ENCODE results near the gene AFG1L.

Gene AFG1L

DNA sequence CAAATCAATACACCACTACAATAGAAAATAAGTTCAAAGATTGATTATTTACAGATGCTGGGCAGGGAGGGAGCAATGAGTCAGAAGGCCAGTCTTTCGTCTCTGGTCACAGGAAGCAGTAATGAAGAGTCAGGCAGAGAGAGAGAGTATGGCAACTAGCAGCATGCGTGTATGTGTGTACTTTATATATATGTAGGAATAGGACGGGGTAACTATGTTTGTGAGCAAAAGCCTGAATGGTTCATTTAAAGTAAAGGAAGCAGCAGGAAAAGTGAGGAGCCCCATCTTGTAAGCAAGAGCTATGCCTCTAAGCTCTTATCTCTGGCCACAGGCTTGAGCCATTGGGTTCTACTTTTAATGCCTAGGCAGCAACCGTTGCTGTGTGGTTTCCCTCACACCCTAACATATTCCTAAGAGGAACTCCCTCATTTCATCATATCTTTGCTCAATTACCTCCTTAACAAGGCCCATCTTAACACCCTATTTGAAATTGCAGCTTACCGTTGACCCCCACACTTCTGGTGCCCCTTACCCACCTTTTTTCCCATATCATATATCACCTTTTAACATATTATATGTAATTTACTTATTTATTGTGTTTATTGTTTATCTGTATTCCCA is 66.6 kb downstream of the AFG1L start:
- H3K9me3 ChIP-seq (ENCODE audit: control insufficient read depth in 5 of 5, low read length in 5 of 5), result no peaks in the 10 kb centered on the region
- no peak overlapping the region for H3K9ac ChIP-seq (ENCODE audit: low read length in 5 of 5)
- H3K27me3 ChIP-seq (ENCODE audit: control insufficient read depth in 5 of 5, insufficient read depth in 4 of 5, low read length in 5 of 5), result no peaks in the 10 kb centered on the region
- H3K4me1 ChIP-seq (ENCODE audit: control insufficient read depth in 5 of 5, insufficient read depth in 5 of 5, low read length in 5 of 5), result peaks cover 0 to 8% (median 5%) of the 10 kb centered on the region in 5 donors
- H3K36me3 ChIP-seq (ENCODE audit: control insufficient read depth in 5 of 5, insufficient read depth in 5 of 5, low read length in 5 of 5), result peaks cover 0 to 12% (median 3%) of the 10 kb centered on the region in 5 donors
- H3K27ac ChIP-seq (ENCODE audit: low read depth, low read length), result no peak overlapping the region
- H3K4me3 ChIP-seq (ENCODE audit: low read depth in 1 of 5, low read length in 5 of 5), result no peak overlapping the region

DNA sequence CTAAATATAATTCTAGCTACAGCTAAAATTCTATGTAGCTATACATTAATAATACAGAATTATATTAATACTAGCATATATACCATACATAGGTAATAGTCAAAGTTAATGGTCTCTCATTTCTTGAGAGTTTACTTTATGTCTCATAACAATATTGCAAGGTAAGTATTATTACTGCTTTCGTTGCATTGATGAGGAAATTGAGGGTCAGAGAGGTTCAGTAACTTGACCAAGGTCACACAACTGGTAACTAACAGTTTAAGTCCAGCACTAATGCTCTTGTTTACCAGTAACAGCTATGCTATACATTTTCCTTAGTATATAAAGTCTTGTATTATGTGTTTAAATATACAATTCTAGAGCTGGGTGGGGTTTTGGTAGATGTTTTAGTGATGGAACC is 67.6 kb downstream of the AFG1L start:
- Histone ChIP-seq H3K27me3 (ENCODE audit: control insufficient read depth in 5 of 5, insufficient read depth in 4 of 5, low read length in 5 of 5) (no peaks in the 10 kb centered on the region), H3K4me1 (ENCODE audit: control insufficient read depth in 5 of 5, insufficient read depth in 5 of 5, low read length in 5 of 5) (peaks cover 0 to 8% (median 5%) of the 10 kb centered on the region in 5 donors), H3K36me3 (ENCODE audit: control insufficient read depth in 5 of 5, insufficient read depth in 5 of 5, low read length in 5 of 5) (peaks cover 0 to 6% (median 2%) of the 10 kb centered on the region in 5 donors), H3K4me3 (ENCODE audit: low read depth in 1 of 5, low read length in 5 of 5) (no peak overlapping the region), H3K9ac (ENCODE audit: low read length in 5 of 5) (no peak overlapping the region), H3K27ac (ENCODE audit: low read depth, low read length) (no peak overlapping the region), H3K9me3 (ENCODE audit: control insufficient read depth in 5 of 5, low read length in 5 of 5) (no peaks in the 10 kb centered on the region)

DNA sequence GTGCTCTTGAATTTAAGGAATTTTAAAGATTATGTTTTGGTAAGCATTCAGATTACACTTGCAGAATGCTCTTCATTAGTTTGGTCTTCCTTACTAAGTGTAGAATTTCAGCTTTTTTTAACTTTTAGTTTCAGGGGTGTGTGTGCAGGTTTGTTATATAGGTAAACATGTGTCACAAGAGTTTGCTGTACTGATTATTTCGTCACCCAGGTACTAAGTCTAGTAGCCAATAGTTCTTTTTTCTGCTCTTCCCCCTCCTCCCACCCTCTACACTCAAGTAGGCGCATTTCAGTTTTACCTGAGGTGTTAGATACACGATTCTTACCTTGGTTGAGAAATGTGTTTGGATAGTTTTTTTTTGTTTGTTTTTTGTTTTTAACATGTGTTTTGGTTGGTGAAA is 68.3 kb downstream of the AFG1L start:
- no peak overlapping the region for H3K4me3 ChIP-seq (ENCODE audit: low read depth in 1 of 5, low read length in 5 of 5)
- H3K27me3 ChIP-seq (ENCODE audit: control insufficient read depth in 5 of 5, insufficient read depth in 4 of 5, low read length in 5 of 5), result no peaks in the 10 kb centered on the region
- H3K36me3 ChIP-seq (ENCODE audit: control insufficient read depth in 5 of 5, insufficient read depth in 5 of 5, low read length in 5 of 5), result peaks cover 0 to 3% (median 0%) of the 10 kb centered on the region in 5 donors
- no peak overlapping the region for H3K9ac ChIP-seq (ENCODE audit: low read length in 5 of 5)
- no peak overlapping the region for H3K27ac ChIP-seq (ENCODE audit: low read depth, low read length)
- H3K4me1 ChIP-seq (ENCODE audit: control insufficient read depth in 5 of 5, insufficient read depth in 5 of 5, low read length in 5 of 5), result peaks cover 0 to 8% (median 5%) of the 10 kb centered on the region in 5 donors
- no peaks in the 10 kb centered on the region for H3K9me3 ChIP-seq (ENCODE audit: control insufficient read depth in 5 of 5, low read length in 5 of 5)

DNA sequence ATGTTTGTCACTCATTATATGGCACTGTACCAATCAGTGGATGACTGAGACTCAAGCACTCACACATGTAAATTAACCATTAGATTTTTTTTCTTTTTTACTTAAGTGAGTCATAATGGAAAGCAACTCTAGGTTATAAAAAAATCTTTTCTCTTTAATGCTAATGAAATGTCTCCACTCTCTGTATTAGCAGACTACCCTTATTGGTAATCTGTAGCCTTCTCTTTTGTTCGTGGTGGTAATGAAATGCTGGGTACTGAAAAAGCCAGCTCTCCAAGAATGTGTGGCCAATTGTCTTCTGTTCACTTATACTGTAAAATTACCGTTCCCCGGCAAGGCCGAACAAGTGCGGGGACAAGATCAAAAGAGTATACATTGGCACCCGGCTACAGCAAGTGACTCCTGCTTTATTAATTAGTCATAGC is 69.0 kb downstream of the AFG1L start:
- H3K9me3 ChIP-seq (ENCODE audit: control insufficient read depth in 5 of 5, low read length in 5 of 5), result no peaks in the 10 kb centered on the region
- H3K4me3 ChIP-seq (ENCODE audit: low read depth in 1 of 5, low read length in 5 of 5), result no peak overlapping the region
- H3K27me3 ChIP-seq (ENCODE audit: control insufficient read depth in 5 of 5, insufficient read depth in 4 of 5, low read length in 5 of 5), result no peaks in the 10 kb centered on the region
- H3K27ac ChIP-seq (ENCODE audit: low read depth, low read length), result no peak overlapping the region
- no peak overlapping the region for H3K9ac ChIP-seq (ENCODE audit: low read length in 5 of 5)
- peaks cover 0 to 3% (median 0%) of the 10 kb centered on the region in 5 donors for H3K36me3 ChIP-seq (ENCODE audit: control insufficient read depth in 5 of 5, insufficient read depth in 5 of 5, low read length in 5 of 5)
- H3K4me1 ChIP-seq (ENCODE audit: control insufficient read depth in 5 of 5, insufficient read depth in 5 of 5, low read length in 5 of 5), result peaks cover 0 to 8% (median 5%) of the 10 kb centered on the region in 5 donors

DNA sequence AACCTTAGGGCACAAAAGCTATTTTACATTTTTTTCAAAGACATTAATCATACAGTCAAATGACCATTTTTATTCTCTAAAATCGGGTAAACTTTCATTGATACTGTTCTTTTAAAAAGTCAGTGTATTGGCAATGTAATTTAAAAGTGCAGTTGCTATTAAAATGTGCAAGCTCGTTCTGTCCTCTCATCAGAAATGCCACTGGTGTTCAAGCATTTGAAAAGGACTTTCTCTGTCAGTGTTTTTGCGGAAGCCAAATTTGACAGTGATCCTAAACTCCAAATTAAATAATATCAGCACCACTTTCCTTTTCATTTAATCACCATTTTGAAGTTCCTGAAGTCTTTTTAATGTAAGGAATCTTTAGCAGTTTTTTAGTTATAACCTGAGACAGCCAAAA is 69.6 kb downstream of the AFG1L start:
- H3K9ac ChIP-seq (ENCODE audit: low read length in 5 of 5), result no peak overlapping the region
- no peaks in the 10 kb centered on the region for H3K27me3 ChIP-seq (ENCODE audit: control insufficient read depth in 5 of 5, insufficient read depth in 4 of 5, low read length in 5 of 5)
- H3K4me3 ChIP-seq (ENCODE audit: low read depth in 1 of 5, low read length in 5 of 5), result no peak overlapping the region

DNA sequence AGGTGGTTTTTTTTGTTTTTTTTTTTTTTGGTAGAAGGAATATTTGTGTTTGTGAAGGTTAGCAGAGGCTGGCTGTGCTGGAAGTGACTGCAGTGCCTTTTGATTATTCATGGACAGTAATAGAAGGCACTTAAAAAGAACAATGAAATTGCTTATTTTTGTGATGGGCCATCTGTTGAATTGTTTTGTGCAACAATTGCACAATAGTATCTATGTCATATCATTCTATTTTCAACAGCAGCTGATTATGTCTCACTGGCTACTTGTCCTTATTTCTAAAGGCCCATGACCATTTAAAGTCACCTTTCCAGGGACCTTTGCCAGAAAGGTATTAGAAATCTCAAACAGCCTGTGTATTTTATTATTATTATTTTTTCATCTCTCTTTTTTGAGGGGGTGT is 70.6 kb downstream of the AFG1L start:
- H3K9ac ChIP-seq (ENCODE audit: low read length in 5 of 5), result no peak overlapping the region
- H3K4me1 ChIP-seq (ENCODE audit: control insufficient read depth in 5 of 5, insufficient read depth in 5 of 5, low read length in 5 of 5), result peaks cover 0 to 4% (median under 1%) of the 10 kb centered on the region in 5 donors
- no peaks in the 10 kb centered on the region for H3K27me3 ChIP-seq (ENCODE audit: control insufficient read depth in 5 of 5, insufficient read depth in 4 of 5, low read length in 5 of 5)
- H3K27ac ChIP-seq (ENCODE audit: low read depth, low read length), result no peak overlapping the region
- H3K36me3 ChIP-seq (ENCODE audit: control insufficient read depth in 5 of 5, insufficient read depth in 5 of 5, low read length in 5 of 5), result no peaks in the 10 kb centered on the region
- H3K4me3 ChIP-seq (ENCODE audit: low read depth in 1 of 5, low read length in 5 of 5), result no peak overlapping the region
- H3K9me3 ChIP-seq (ENCODE audit: control insufficient read depth in 5 of 5, low read length in 5 of 5), result no peaks in the 10 kb centered on the region

More for the DNA sequence above, 69.6 kb downstream of the AFG1L start:
- Histone ChIP-seq H3K4me1 (ENCODE audit: control insufficient read depth in 5 of 5, insufficient read depth in 5 of 5, low read length in 5 of 5) (peaks cover 0 to 8% (median 5%) of the 10 kb centered on the region in 5 donors), H3K27ac (ENCODE audit: low read depth, low read length) (no peak overlapping the region), H3K9me3 (ENCODE audit: control insufficient read depth in 5 of 5, low read length in 5 of 5) (no peaks in the 10 kb centered on the region), H3K36me3 (ENCODE audit: control insufficient read depth in 5 of 5, insufficient read depth in 5 of 5, low read length in 5 of 5) (no peaks in the 10 kb centered on the region)

DNA sequence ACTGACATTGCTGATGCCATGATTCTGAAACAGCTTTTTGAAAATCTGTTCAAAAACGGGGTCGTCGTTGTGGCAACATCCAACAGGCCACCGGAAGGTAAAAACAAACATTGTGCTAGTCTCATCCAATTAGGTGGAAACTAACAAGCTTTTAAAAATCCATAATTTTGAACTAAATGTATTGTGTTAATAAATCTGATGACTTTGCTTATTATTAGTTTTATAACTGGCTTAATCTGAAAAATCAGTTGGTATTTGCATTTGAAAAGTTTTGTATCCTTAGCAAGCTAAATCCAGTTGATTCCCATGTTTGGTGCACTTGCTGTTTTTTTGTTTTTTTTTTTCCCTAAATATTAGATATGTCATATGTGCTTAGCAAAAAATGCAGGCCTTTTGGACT is 71.4 kb downstream of the AFG1L start:
- Histone ChIP-seq H3K9ac (ENCODE audit: low read length in 5 of 5) (no peak overlapping the region), H3K4me1 (ENCODE audit: control insufficient read depth in 5 of 5, insufficient read depth in 5 of 5, low read length in 5 of 5) (no peaks in the 10 kb centered on the region), H3K27me3 (ENCODE audit: control insufficient read depth in 5 of 5, insufficient read depth in 4 of 5, low read length in 5 of 5) (no peaks in the 10 kb centered on the region), H3K9me3 (ENCODE audit: control insufficient read depth in 5 of 5, low read length in 5 of 5) (no peaks in the 10 kb centered on the region), H3K27ac (ENCODE audit: low read depth, low read length) (no peak overlapping the region), H3K36me3 (ENCODE audit: control insufficient read depth in 5 of 5, insufficient read depth in 5 of 5, low read length in 5 of 5) (no peaks in the 10 kb centered on the region), H3K4me3 (ENCODE audit: low read depth in 1 of 5, low read length in 5 of 5) (no peak overlapping the region)

DNA sequence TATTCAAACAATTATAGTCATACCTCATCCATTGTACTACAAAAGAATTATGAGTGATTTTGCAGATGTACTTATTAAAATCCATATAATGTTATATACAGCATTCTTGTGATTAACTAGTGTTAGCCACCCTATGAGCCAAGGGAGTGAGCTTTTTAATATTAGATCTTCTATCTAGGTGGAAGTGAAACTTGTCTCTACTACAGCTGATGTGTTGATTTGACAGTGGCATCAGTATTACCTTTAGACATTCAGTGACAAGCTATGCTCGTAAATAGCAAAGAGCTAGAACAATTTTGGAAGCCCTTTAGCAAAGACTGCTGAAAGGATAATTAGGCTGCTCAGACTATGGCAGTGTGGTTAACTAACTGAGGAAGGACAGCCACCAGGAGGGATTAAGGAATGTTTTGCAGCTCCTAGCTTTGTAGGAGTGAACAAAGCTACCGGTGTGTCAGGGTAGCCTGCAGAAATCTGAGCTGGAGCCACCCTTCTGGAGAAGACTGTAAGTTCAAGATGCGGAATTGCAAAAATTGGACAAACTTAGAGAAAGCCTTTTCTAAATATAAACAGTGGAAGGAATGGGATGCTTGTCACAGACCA is 73.7 kb downstream of the AFG1L start:
- Histone ChIP-seq H3K9ac (ENCODE audit: low read length in 5 of 5) (no peak overlapping the region), H3K36me3 (ENCODE audit: control insufficient read depth in 5 of 5, insufficient read depth in 5 of 5, low read length in 5 of 5) (peaks cover 0 to 4% (median 0%) of the 10 kb centered on the region in 5 donors), H3K27me3 (ENCODE audit: control insufficient read depth in 5 of 5, insufficient read depth in 4 of 5, low read length in 5 of 5) (no peaks in the 10 kb centered on the region), H3K27ac (ENCODE audit: low read depth, low read length) (no peak overlapping the region), H3K4me3 (ENCODE audit: low read depth in 1 of 5, low read length in 5 of 5) (no peak overlapping the region), H3K9me3 (ENCODE audit: control insufficient read depth in 5 of 5, low read length in 5 of 5) (no peaks in the 10 kb centered on the region), H3K4me1 (ENCODE audit: control insufficient read depth in 5 of 5, insufficient read depth in 5 of 5, low read length in 5 of 5) (no peaks in the 10 kb centered on the region)

DNA sequence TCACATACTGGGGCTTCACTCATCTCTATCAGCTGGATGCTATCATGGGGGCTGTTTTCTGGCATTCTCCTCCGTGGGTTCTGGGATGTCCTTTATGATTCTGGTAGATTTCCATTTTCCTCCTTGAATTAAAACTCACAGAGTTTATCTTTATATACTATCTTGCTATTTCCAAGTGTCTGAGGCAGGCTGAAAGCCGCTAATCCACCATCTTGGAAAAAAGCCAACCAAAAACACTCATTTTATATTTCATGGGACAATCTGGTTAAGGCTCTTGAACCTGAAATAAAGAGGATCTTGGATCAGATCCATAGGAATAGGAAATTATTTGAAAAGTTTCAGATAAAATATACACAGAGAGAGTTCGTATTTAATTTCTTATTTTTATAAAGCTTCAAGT is 86.0 kb downstream of the AFG1L start:
- H3K4me3 ChIP-seq (ENCODE audit: low read depth in 1 of 5, low read length in 5 of 5), result no peak overlapping the region
- no peaks in the 10 kb centered on the region for H3K27me3 ChIP-seq (ENCODE audit: control insufficient read depth in 5 of 5, insufficient read depth in 4 of 5, low read length in 5 of 5)
- peaks cover 0 to 3% (median 0%) of the 10 kb centered on the region in 5 donors for H3K36me3 ChIP-seq (ENCODE audit: control insufficient read depth in 5 of 5, insufficient read depth in 5 of 5, low read length in 5 of 5)
- no peak overlapping the region for H3K27ac ChIP-seq (ENCODE audit: low read depth, low read length)
- no peak overlapping the region for H3K9ac ChIP-seq (ENCODE audit: low read length in 5 of 5)
- H3K4me1 ChIP-seq (ENCODE audit: control insufficient read depth in 5 of 5, insufficient read depth in 5 of 5, low read length in 5 of 5), result peaks cover 0 to 4% (median 0%) of the 10 kb centered on the region in 5 donors
- H3K9me3 ChIP-seq (ENCODE audit: control insufficient read depth in 5 of 5, low read length in 5 of 5), result no peaks in the 10 kb centered on the region

DNA sequence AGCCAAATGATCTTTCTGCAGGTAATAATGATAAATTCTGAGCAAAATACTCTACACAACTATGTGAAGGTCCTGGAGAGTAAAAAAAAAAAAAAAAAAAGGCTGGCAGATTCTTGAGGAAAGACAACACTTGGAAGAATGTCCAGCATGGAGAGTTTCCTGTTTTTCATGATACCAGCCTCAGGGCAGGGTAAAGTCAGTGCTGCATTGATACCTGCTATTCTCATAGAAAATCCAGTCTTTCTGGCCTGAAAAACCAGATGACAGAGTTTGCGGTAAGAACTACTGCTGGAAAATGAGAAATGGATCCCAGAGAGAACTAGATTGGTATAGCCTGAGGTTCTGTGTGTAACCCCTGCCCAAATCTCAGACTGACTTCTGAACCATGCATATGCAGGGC is 89.1 kb downstream of the AFG1L start:
- no peaks in the 10 kb centered on the region for H3K4me1 ChIP-seq (ENCODE audit: control insufficient read depth in 5 of 5, insufficient read depth in 5 of 5, low read length in 5 of 5)
- no peak overlapping the region for H3K27ac ChIP-seq (ENCODE audit: low read depth, low read length)
- no peak overlapping the region for H3K9ac ChIP-seq (ENCODE audit: low read length in 5 of 5)
- H3K36me3 ChIP-seq (ENCODE audit: control insufficient read depth in 5 of 5, insufficient read depth in 5 of 5, low read length in 5 of 5), result peaks cover 0 to 3% (median 0%) of the 10 kb centered on the region in 5 donors
- no peak overlapping the region for H3K4me3 ChIP-seq (ENCODE audit: low read depth in 1 of 5, low read length in 5 of 5)
- no peaks in the 10 kb centered on the region for H3K27me3 ChIP-seq (ENCODE audit: control insufficient read depth in 5 of 5, insufficient read depth in 4 of 5, low read length in 5 of 5)
- H3K9me3 ChIP-seq (ENCODE audit: control insufficient read depth in 5 of 5, low read length in 5 of 5), result no peaks in the 10 kb centered on the region
